ENCODE results near the gene MAST4. TPM values are rescaled to one million over a fixed set of nuclear protein-coding genes. Genes with fewer than 3 reads are reported as not detected.

MAST4 gene
- total RNA-seq, 1 donor from 2014 or later: 0.99 TPM

- H3K27me3 ChIP-seq: no peaks in the 10 kb centered on the region
- no peak for DNase-seq (ENCODE audit: low spot score)
- no peaks in the 10 kb centered on the region for H3K9me3 Mint-ChIP-seq
- no peaks in the 10 kb centered on the region for H3K9me3 ChIP-seq (ENCODE audit: low read depth)
- H3K4me2 ChIP-seq: no peak overlapping the region
- no peaks in the 10 kb centered on the region for H3F3A ChIP-seq (ENCODE audit: low read depth)
- TF ChIP-seq EZH2 (IDR thresholded peaks at IDR 0.05): no peak
- no peak for TF ChIP-seq EZH2phosphoT487 (IDR thresholded peaks at IDR 0.05)
- no peak for TF ChIP-seq CTCF (IDR thresholded peaks at IDR 0.05)
- no peaks in the 10 kb centered on the region for H3K79me2 ChIP-seq (ENCODE audit: low read depth)
- H3K9ac ChIP-seq: no peak overlapping the region
- no peak overlapping the region for H2AFZ ChIP-seq (replicated peaks)
- no peaks in the 10 kb centered on the region for H3K36me3 Mint-ChIP-seq
- peaks cover 7% of the 10 kb centered on the region for H3K4me1 ChIP-seq
- H3K27ac Mint-ChIP-seq: no peak overlapping the region
- no peak overlapping the region for H3K4me3 ChIP-seq
- H3K27me3 Mint-ChIP-seq (ENCODE audit: insufficient read depth, low read depth): peaks cover 4% of the 10 kb centered on the region
- no peak overlapping the region for H3K4me3 Mint-ChIP-seq
- H3K4me1 Mint-ChIP-seq: peaks cover 20% of the 10 kb centered on the region
- no peaks in the 10 kb centered on the region for H4K20me1 ChIP-seq (ENCODE audit: low read depth)
- no peak overlapping the region for H3K27ac ChIP-seq
- no peaks in the 10 kb centered on the region for H3K36me3 ChIP-seq
These were observed 389.2 kb downstream of the MAST4 start for GRCh38 chr5:66985417-66985816.

- peaks cover 20% of the 10 kb centered on the region for H3K4me1 Mint-ChIP-seq
These were observed 389.8 kb downstream of the MAST4 start for GRCh38 chr5:66986009-66986408.

GRCh38 chr5:66986534-66986933 is 390.3 kb downstream of the MAST4 start:
- Histone ChIP-seq H3K79me2 (ENCODE audit: low read depth) (no peaks in the 10 kb centered on the region), H3K36me3 (no peaks in the 10 kb centered on the region), H3K9me3 (ENCODE audit: low read depth) (no peaks in the 10 kb centered on the region), H4K20me1 (ENCODE audit: low read depth) (no peaks in the 10 kb centered on the region), H3K27ac (no peak overlapping the region), H2AFZ (replicated peaks) (no peak overlapping the region), H3K4me2 (no peak overlapping the region), H3K9ac (no peak overlapping the region), H3F3A (ENCODE audit: low read depth) (no peaks in the 10 kb centered on the region), H3K27me3 (no peaks in the 10 kb centered on the region), H3K4me3 (no peak overlapping the region), H3K4me1 (peaks cover 7% of the 10 kb centered on the region)
- no peaks in the 10 kb centered on the region for H3K9me3 Mint-ChIP-seq
- peaks cover 20% of the 10 kb centered on the region for H3K4me1 Mint-ChIP-seq
- H3K27ac Mint-ChIP-seq: no peak overlapping the region
- H3K27me3 Mint-ChIP-seq (ENCODE audit: insufficient read depth, low read depth): peaks cover 4% of the 10 kb centered on the region
- TF ChIP-seq CTCF (IDR thresholded peaks at IDR 0.05): no peak
- TF ChIP-seq EZH2 (IDR thresholded peaks at IDR 0.05): no peak
- TF ChIP-seq EZH2phosphoT487 (IDR thresholded peaks at IDR 0.05): no peak
- no peak for DNase-seq (ENCODE audit: low spot score)
- no peak overlapping the region for H3K4me3 Mint-ChIP-seq
- no peaks in the 10 kb centered on the region for H3K36me3 Mint-ChIP-seq

More at GRCh38 chr5:66986009-66986408, 389.8 kb downstream of the MAST4 start:
- no peaks in the 10 kb centered on the region for H3K36me3 Mint-ChIP-seq
- H4K20me1 ChIP-seq (ENCODE audit: low read depth): no peaks in the 10 kb centered on the region
- DNase-seq (ENCODE audit: low spot score): no peak
- no peak for TF ChIP-seq CTCF (IDR thresholded peaks at IDR 0.05)
- no peak for TF ChIP-seq EZH2phosphoT487 (IDR thresholded peaks at IDR 0.05)
- no peak for TF ChIP-seq EZH2 (IDR thresholded peaks at IDR 0.05)
- no peaks in the 10 kb centered on the region for H3K9me3 Mint-ChIP-seq
- no peak overlapping the region for H3K4me2 ChIP-seq
- H3K9ac ChIP-seq: no peak overlapping the region
- no peaks in the 10 kb centered on the region for H3K9me3 ChIP-seq (ENCODE audit: low read depth)
- H3K4me3 Mint-ChIP-seq: no peak overlapping the region
- peaks cover 7% of the 10 kb centered on the region for H3K4me1 ChIP-seq
- H3K4me3 ChIP-seq: no peak overlapping the region
- peaks cover 4% of the 10 kb centered on the region for H3K27me3 Mint-ChIP-seq (ENCODE audit: insufficient read depth, low read depth)
- H3K79me2 ChIP-seq (ENCODE audit: low read depth): no peaks in the 10 kb centered on the region
- H3K27ac Mint-ChIP-seq: no peak overlapping the region
- no peaks in the 10 kb centered on the region for H3K27me3 ChIP-seq
- H3K27ac ChIP-seq: no peak overlapping the region
- no peak overlapping the region for H2AFZ ChIP-seq (replicated peaks)
- no peaks in the 10 kb centered on the region for H3K36me3 ChIP-seq
- H3F3A ChIP-seq (ENCODE audit: low read depth): no peaks in the 10 kb centered on the region

Measured in neural progenitor cell (in vitro differentiated cells).